ENCODE measurements around the gene MBD3. TPM values are rescaled to one million over a fixed set of nuclear protein-coding genes. Genes with fewer than 3 reads are reported as not detected.

The MBD3 gene
- total RNA-seq, 4 donors from 2014 or later = 53.8 to 75.9 (median 64.5) TPM

GRCh38 chr19:1529430-1529816 is 63.2 kb downstream of the MBD3 start:
- Histone ChIP-seq H3K27me3 (no peaks in the 10 kb centered on the region), H3K36me3 (no peaks in the 10 kb centered on the region), H3K27ac (no peak overlapping the region), H3K4me3 (no peak overlapping the region), H3K9me3 (no peaks in the 10 kb centered on the region), H3K4me1 (no peaks in the 10 kb centered on the region)
- DNase-seq = no peak
- TF ChIP-seq POLR2A (IDR thresholded peaks at IDR 0.05) (no peak), CTCF (IDR thresholded peaks at IDR 0.05) (no peak)
- intact Hi-C loops (cut with DNase I; ENCODE audit: low total_unique reads) = no loop called here

GRCh38 chr19:1528596-1529429 is 63.9 kb downstream of the MBD3 start:
- intact Hi-C loops (cut with DNase I; ENCODE audit: low total_unique reads) = no loop called here
- H3K27me3 ChIP-seq = no peaks in the 10 kb centered on the region

GRCh38 chr19:1527650-1528309 is 64.9 kb downstream of the MBD3 start:
- intact Hi-C loops (cut with DNase I; ENCODE audit: low total_unique reads) = no loop called here
- DNase-seq = no peak
- Histone ChIP-seq H3K4me1 (peaks cover 0 to 6% of the 10 kb centered on the region in 2 donors), H3K36me3 (no peaks in the 10 kb centered on the region), H3K4me3 (no peak overlapping the region), H3K27me3 (no peaks in the 10 kb centered on the region), H3K9me3 (no peaks in the 10 kb centered on the region), H3K27ac (no peak overlapping the region)
- no peak for TF ChIP-seq POLR2A (IDR thresholded peaks at IDR 0.05)
- TF ChIP-seq CTCF (IDR thresholded peaks at IDR 0.05) = no peak

More at GRCh38 chr19:1528596-1529429, 63.9 kb downstream of the MBD3 start:
- TF ChIP-seq POLR2A (IDR thresholded peaks at IDR 0.05) = no peak
- TF ChIP-seq CTCF (IDR thresholded peaks at IDR 0.05) = no peak
- peaks cover 0 to 5% of the 10 kb centered on the region in 2 donors for H3K4me1 ChIP-seq
- no peak for DNase-seq
- H3K27ac ChIP-seq = no peak overlapping the region
- no peaks in the 10 kb centered on the region for H3K9me3 ChIP-seq
- no peaks in the 10 kb centered on the region for H3K36me3 ChIP-seq
- no peak overlapping the region for H3K4me3 ChIP-seq

GRCh38 chr19:1526979-1527649 is 65.6 kb downstream of the MBD3 start:
- Histone ChIP-seq H3K27me3 (no peaks in the 10 kb centered on the region), H3K4me1 (peaks cover 0 to 7% of the 10 kb centered on the region in 2 donors), H3K27ac (no peak overlapping the region), H3K4me3 (no peak overlapping the region), H3K36me3 (no peaks in the 10 kb centered on the region), H3K9me3 (no peaks in the 10 kb centered on the region)
- DNase-seq = no peak
- TF ChIP-seq CTCF (IDR thresholded peaks at IDR 0.05) (no peak), POLR2A (IDR thresholded peaks at IDR 0.05) (no peak)
- intact Hi-C loops (cut with DNase I; ENCODE audit: low total_unique reads) = no loop called here

All from uterus (tissue), 4 donors.